OCI-LY1 (cell line): ENCODE measurements around the gene GPR17.

ENCODE experiments used
- H2AFZ ChIP-seq: fragments of 200-600 bp; sonication (generic), shearing (Covaris generic); 2 replicates; pipeline ENCODE4 v1.6.0; 2014; ENCODE audit warnings: antibody characterized with exemption, mild to moderate bottlenecking, low read length
- H3F3A ChIP-seq: fragments of 200-600 bp; sonication (generic), shearing (Covaris generic); 2 replicates; pipeline ENCODE4 v1.6.0; 2014; ENCODE audit warnings: mild to moderate bottlenecking, antibody characterized with exemption, low read length, moderate library complexity; ENCODE audit not compliant: insufficient read depth
- H3K27ac ChIP-seq: fragments of 200-600 bp; sonication (generic); 2 replicates; pipeline ENCODE4 v1.5.1; 2014; ENCODE audit warnings: low read length, mixed run types, mild to moderate bottlenecking, low read depth; ENCODE audit not compliant: poor library complexity, severe bottlenecking
- H3K27me3 ChIP-seq: fragments of 200-600 bp; sonication (generic); 2 replicates; pipeline ENCODE4 v1.6.0; 2014; ENCODE audit warnings: antibody characterized with exemption, mild to moderate bottlenecking, low read length, moderate library complexity; ENCODE audit not compliant: insufficient read depth
- H3K36me3 ChIP-seq: fragments of 200-600 bp; sonication (generic); 2 replicates; pipeline ENCODE4 v1.6.1; 2014; ENCODE audit warnings: mild to moderate bottlenecking, antibody characterized with exemption, low read length, moderate library complexity, mixed read lengths; ENCODE audit not compliant: insufficient read depth
- H3K4me1 ChIP-seq: fragments of 200-600 bp; sonication (generic); 2 replicates; pipeline ENCODE4 v1.5.1; 2014; ENCODE audit warnings: mild to moderate bottlenecking, low read length, moderate library complexity; ENCODE audit not compliant: insufficient read depth, severe bottlenecking
- H3K4me2 ChIP-seq: fragments of 200-600 bp; sonication (generic), shearing (Covaris generic); 2 replicates; pipeline ENCODE4 v1.6.1; 2014; ENCODE audit warnings: low read length
- H3K4me3 ChIP-seq: fragments of 200-600 bp; sonication (generic); 2 replicates; pipeline ENCODE4 v1.5.1; 2014; ENCODE audit warnings: low read length, low read depth, mild to moderate bottlenecking, mixed read lengths; ENCODE audit not compliant: poor library complexity, severe bottlenecking
- H3K79me2 ChIP-seq: fragments of 200-600 bp; shearing (Covaris generic); 2 replicates; pipeline ENCODE4 v1.6.1; 2016; ENCODE audit warnings: mixed run types, low read length, mixed read lengths; ENCODE audit not compliant: insufficient read depth
- H3K9ac ChIP-seq: fragments of 200-600 bp; sonication (generic), shearing (Covaris generic); 2 replicates; pipeline ENCODE4 v1.6.1; 2014; ENCODE audit warnings: mild to moderate bottlenecking, low read length, mixed read lengths
- H3K9me2 ChIP-seq: fragments of 200-600 bp; sonication (generic), shearing (Covaris generic); 2 replicates; pipeline ENCODE4 v1.6.1; 2014; ENCODE audit warnings: low read depth, mild to moderate bottlenecking, low read length, mixed read lengths
- H3K9me3 ChIP-seq: fragments of 200-600 bp; shearing (Covaris generic); 2 replicates; pipeline ENCODE4 v1.6.1; 2014; ENCODE audit warnings: low read length, mixed read lengths
- H4K20me1 ChIP-seq: fragments of 200-600 bp; sonication (generic), shearing (Covaris generic); 2 replicates; pipeline ENCODE4 v1.6.0; 2016; ENCODE audit warnings: mild to moderate bottlenecking, low read length; ENCODE audit not compliant: insufficient read depth
- CTCF ChIP-seq: fragments of 200-600 bp; sonication (generic), shearing (Covaris generic); IDR thresholded peaks from 2 replicates; pipeline ENCODE4 v1.5.1; 2017; ENCODE audit warnings: mild to moderate bottlenecking, antibody characterized with exemption, low read length, moderate library complexity, mixed read lengths
- EZH2 ChIP-seq: fragments of 200-600 bp; sonication (generic), shearing (Covaris generic); IDR thresholded peaks from 2 replicates; pipeline ENCODE4 v1.8.0; 2017; ENCODE audit warnings: borderline replicate concordance, mixed run types, mild to moderate bottlenecking, antibody characterized with exemption, low read length, moderate library complexity, mixed read lengths

GPR17 gene

GRCh38 chr2:127645395-127646291 lies at the start of gene GPR17:
TSS of gene GPR17 (plus strand) at chr2:127646153. CDS start at chr2:127650736, 4,583 bp downstream.
- Histone ChIP-seq H3K9me3 (no peaks in the 10 kb centered on the region), H3K4me2 (no peak within 1 kb of the TSS), H3K27ac (no peak within 1 kb of the TSS), H3K9ac (no peak within 1 kb of the TSS), H3K4me3 (no peak within 1 kb of the TSS), H4K20me1 (no peaks in the 10 kb centered on the region), H2AFZ (no peak within 1 kb of the TSS), H3K79me2 (no peaks in the 10 kb centered on the region), H3K9me2 (no peaks in the 10 kb centered on the region), H3K36me3 (no peaks in the 10 kb centered on the region), H3F3A (no peaks in the 10 kb centered on the region), H3K4me1 (no peaks in the 10 kb centered on the region), H3K27me3 (no peaks in the 10 kb centered on the region; the same call in 1 of the 2 replicates)
- TF ChIP-seq EZH2 (no peak), CTCF (no peak)

- no peaks in the 10 kb centered on the region for H3F3A ChIP-seq
- H2AFZ ChIP-seq: no peak overlapping the region
- H3K27me3 ChIP-seq: peaks cover 3% of the 10 kb centered on the region; the same call in 1 of the 2 replicates
- H3K9ac ChIP-seq: no peak overlapping the region
- no peak overlapping the region for H3K4me3 ChIP-seq
- no peak overlapping the region for H3K27ac ChIP-seq
- no peaks in the 10 kb centered on the region for H3K9me2 ChIP-seq
- H4K20me1 ChIP-seq: no peaks in the 10 kb centered on the region
- H3K4me2 ChIP-seq: no peak overlapping the region
- no peaks in the 10 kb centered on the region for H3K79me2 ChIP-seq
- H3K9me3 ChIP-seq: 0 out of 2 replicates have a peak, but pooled peaks cover under 1% of the 10 kb centered on the region
- H3K36me3 ChIP-seq: no peaks in the 10 kb centered on the region
- no peak for TF ChIP-seq EZH2
- TF ChIP-seq CTCF: no peak
- no peaks in the 10 kb centered on the region for H3K4me1 ChIP-seq
Observed at GRCh38 chr2:127596311-127597045, 49.5 kb upstream of the GPR17 start.

GRCh38 chr2:127597046-127597983 lies 48.6 kb upstream of the GPR17 start:
- Histone ChIP-seq H3K79me2 (no peaks in the 10 kb centered on the region), H3K9ac (no peak overlapping the region), H3K27me3 (peaks cover 3% of the 10 kb centered on the region; the same call in 1 of the 2 replicates), H3K4me1 (no peaks in the 10 kb centered on the region), H3F3A (no peaks in the 10 kb centered on the region), H3K4me3 (no peak overlapping the region), H3K27ac (no peak overlapping the region), H2AFZ (no peak overlapping the region), H3K4me2 (no peak overlapping the region), H4K20me1 (no peaks in the 10 kb centered on the region), H3K36me3 (no peaks in the 10 kb centered on the region), H3K9me2 (no peaks in the 10 kb centered on the region), H3K9me3 (0 out of 2 replicates have a peak, but pooled peaks cover 5% of the 10 kb centered on the region)
- TF ChIP-seq CTCF (no peak), EZH2 (no peak)
